Heart left ventricle (tissue), 13 donors: ENCODE measurements around the gene KRT32.

Experiments used
- CTCF ChIP-seq, 12 donors: fragments of 200-600 bp; sonication (generic) in 4 of 12; IDR thresholded peaks; one replicate each; pipeline versions ENCODE4 v1.5.0 to v1.8.0; 2018 to 2022; ENCODE audit warnings: antibody characterized with exemption in 12 of 12, mild to moderate bottlenecking in 5 of 12
- POLR2A ChIP-seq, 2 donors: fragments of 450-650 bp; IDR thresholded peaks; one replicate each; pipeline ENCODE4 v1.6.1; 2017; ENCODE audit warnings: antibody characterized with exemption in 2 of 2, mild to moderate bottlenecking in 2 of 2, moderate library complexity in 2 of 2
- donor health status: ischemic (EF 13 %, LVEDD 7.1; RV severe dilation, severe dysfunction).
- donor health status: DM: no; HTN: yes; CAD: no.
- donor health status: DM: no; HTN: no; CAD: no.
- donor health status: ischemic (EF 25% LVEDD 6.9; RV normal size, moderate dysfunction).
- donor health status: ischemic (EF 25% LVEDD 5.7; RV mildly dilated, moderate dysfunction).
- donor health status: ischemic (EF 35%, LVEDD 5.7; RV mildly dilated, moderate dysfunction).
- donor health status: nonischemic (EF 11% LVEDD 7.7; RV severe dilation, severe dysfunction).
- donor health status: DM: yes; HTN: yes; CAD: no.
- donor health status: PGD.
- donor health status: ischemic (EF 29% LVEDD 5.4; RV normal size, mild dysfunction).
- donor health status: nonischemic (EF 23%, LVEDD 6.1; RV moderate dilation, normal function).

GRCh38 chr17:41416479-41416878 lies 50.7 kb downstream of the KRT32 start:
- TF ChIP-seq CTCF (IDR thresholded peaks at IDR 0.05) (no peak), POLR2A (IDR thresholded peaks at IDR 0.05) (no peak)
